HCT116 (cell line): ENCODE results near the gene DCTN3. TPM values are rescaled to one million over a fixed set of nuclear protein-coding genes. Genes with fewer than 3 reads are reported as not detected.

Experiments used
- ATAC-seq: fragments of 200-7000 bp; cut with Tn5 transposase; 2 replicates; pipeline ENCODE4 v1.9.1; 2020; ENCODE audit warnings: mild to moderate bottlenecking, moderate library complexity
- BruUV-seq: library from RNA; stranded (reverse); fragments of 400-500 nt; replicated peaks from 2 replicates; lab custom pipeline; 2021; lab: Mats Ljungman, UMichigan
- CTCF ChIA-PET: fragments of 300-600 bp; sonication (Branson Sonifier 250); formaldehyde crosslinking; loops from one replicate; lab custom pipeline; 2021; ENCODE audit warnings: antibody characterized with exemption; lab: Charles Lee
- POLR2A ChIA-PET: fragments of 300-600, 350-600 bp; sonication (Branson Sonifier 250); formaldehyde crosslinking; loops from one replicate; lab custom pipeline; 2021; ENCODE audit warnings: antibody characterized with exemption; lab: Charles Lee
- RAD21 ChIA-PET, 2 experiments: fragments of 300-600 bp; sonication (Branson Sonifier 250); formaldehyde crosslinking; loops; one replicate each; lab custom pipeline; 2023; ENCODE audit warnings: low total read pairs in 2 of 2; ENCODE audit not compliant: uncharacterized antibody in 2 of 2, unreplicated experiment in 2 of 2, low non-redundant PET in 1 of 2; lab: Charles Lee
- DNase-seq: peaks from one replicate; pipeline ENCODE4 v3.0.0-alpha.2; 2010; ENCODE audit warnings: low read depth, low spot score
- H2AFZ ChIP-seq: fragments of 200-600 bp; shearing (Covaris generic), sonication (generic); 2 replicates; pipeline ENCODE4 v1.6.1; 2017; ENCODE audit warnings: low read depth, mixed run types, mixed read lengths, antibody characterized with exemption, low read length; ENCODE audit not compliant: poor library complexity, severe bottlenecking
- H3K27ac ChIP-seq: 2 replicates; pipeline ENCODE4 v1.5.1; 2012; ENCODE audit warnings: low read depth, low read length
- H3K27me3 ChIP-seq: fragments of 200-600 bp; sonication (generic); 2 replicates; pipeline ENCODE4 v1.6.1; 2016; ENCODE audit warnings: mixed run types, low read length, mixed read lengths; ENCODE audit not compliant: insufficient read depth
- H3K36me3 ChIP-seq, 2 experiments: fragments of 200-500 bp in 1 of 2; fragments of 200-600 bp in 1 of 2; sonication (Bioruptor generic) in 1 of 2; sonication (generic) in 1 of 2; 2 replicates each; pipeline versions ENCODE4 v1.5.1 to v1.6.1; 2014 to 2016; ENCODE audit warnings: low read length in 2 of 2, inconsistent platforms in 1 of 2, mixed read lengths in 1 of 2, mixed run types in 1 of 2; ENCODE audit not compliant: insufficient read depth in 2 of 2, control insufficient read depth in 1 of 2
- H3K4me1 ChIP-seq, 2 experiments: fragments of 200-600 bp in 1 of 2; sonication (generic) in 1 of 2; 2 replicates each; pipeline versions ENCODE4 v1.5.1 to v1.6.1; 2012 to 2017; ENCODE audit warnings: low read length in 2 of 2, inconsistent platforms in 1 of 2, mild to moderate bottlenecking in 1 of 2, mixed read lengths in 1 of 2, mixed run types in 1 of 2, moderate library complexity in 1 of 2; ENCODE audit not compliant: insufficient read depth in 2 of 2, control insufficient read depth in 1 of 2
- H3K4me2 ChIP-seq: fragments of 200-600 bp; sonication (generic); 2 replicates; pipeline ENCODE4 v1.6.1; 2017; ENCODE audit warnings: mixed run types, low read length, mixed read lengths
- H3K4me3 ChIP-seq, 2 experiments: fragments of 200-600 bp in 1 of 2; sonication (generic) in 1 of 2; replicated peaks in 1 of 2; 2 replicates each; pipeline ENCODE4 v1.5.1; 2011 to 2016; ENCODE audit warnings: low read length in 2 of 2, control low read depth in 1 of 2, low read depth in 1 of 2, mild to moderate bottlenecking in 1 of 2, mixed read lengths in 1 of 2, mixed run types in 1 of 2
- H3K79me2 ChIP-seq: fragments of 200-600 bp; sonication (generic); 2 replicates; pipeline ENCODE4 v1.6.1; 2017; ENCODE audit warnings: mild to moderate bottlenecking, mixed run types, low read length, moderate library complexity, mixed read lengths; ENCODE audit not compliant: insufficient read depth
- H3K9ac ChIP-seq: fragments of 200-600 bp; sonication (generic); 2 replicates; pipeline ENCODE4 v1.6.1; 2016; ENCODE audit warnings: low read length, mixed read lengths
- H3K9me2 ChIP-seq: fragments of 200-600 bp; sonication (generic), shearing (Covaris generic); 2 replicates; pipeline ENCODE4 v1.6.1; 2017; ENCODE audit warnings: mixed run types, mild to moderate bottlenecking, moderate library complexity; ENCODE audit not compliant: insufficient read depth
- H3K9me3 ChIP-seq, 2 experiments: fragments of 200-500 bp in 1 of 2; fragments of 200-600 bp in 1 of 2; sonication (Bioruptor generic) in 1 of 2; sonication (generic) in 1 of 2; 2 replicates each; pipeline ENCODE4 v1.6.1; 2014 to 2017; ENCODE audit warnings: low read length in 2 of 2, mixed read lengths in 2 of 2, inconsistent platforms in 1 of 2, low read depth in 1 of 2, mild to moderate bottlenecking in 1 of 2, mixed run types in 1 of 2, moderate library complexity in 1 of 2; ENCODE audit not compliant: control insufficient read depth in 1 of 2, insufficient read depth in 1 of 2
- H4K20me1 ChIP-seq: fragments of 200-600 bp; sonication (generic), shearing (Covaris generic); 2 replicates; pipeline ENCODE4 v1.6.1; 2017; ENCODE audit warnings: mixed run types, mild to moderate bottlenecking, moderate library complexity; ENCODE audit not compliant: insufficient read depth
- CEBPB ChIP-seq: IDR thresholded peaks from 2 replicates; pipeline ENCODE4 v1.6.1; 2012; ENCODE audit warnings: low read depth
- CTCF ChIP-seq, 3 experiments: fragments of 200-600 bp in 1 of 3; sonication (generic) in 1 of 3; IDR thresholded peaks in 2 of 3; conservative IDR thresholded peaks in 1 of 3; 2 replicates each; pipeline ENCODE4 v1.5.1; 2012 to 2017; ENCODE audit warnings: low read depth in 2 of 3, low read length in 2 of 3, antibody characterized with exemption in 1 of 3, borderline replicate concordance in 1 of 3, control low read depth in 1 of 3, mild to moderate bottlenecking in 1 of 3, mixed read lengths in 1 of 3, mixed run types in 1 of 3, moderate library complexity in 1 of 3; ENCODE audit not compliant: insufficient read depth in 1 of 3
- EGR1 ChIP-seq: IDR thresholded peaks from 2 replicates; pipeline ENCODE4 v1.6.1; 2012; ENCODE audit warnings: low read depth
- EZH2 ChIP-seq: fragments of 200-600 bp; sonication (generic); IDR thresholded peaks from 2 replicates; pipeline ENCODE4 v1.6.1; 2017; ENCODE audit warnings: antibody characterized with exemption, mixed run types
- EZH2phosphoT487 ChIP-seq: fragments of 200-600 bp; IDR thresholded peaks from 2 replicates; pipeline ENCODE4 v1.6.1; 2018; ENCODE audit warnings: antibody characterized with exemption, borderline replicate concordance
- FOSL1 ChIP-seq: IDR thresholded peaks from 2 replicates; pipeline ENCODE4 v1.6.1; 2012; ENCODE audit warnings: low read depth
- MAX ChIP-seq: IDR thresholded peaks from 2 replicates; pipeline ENCODE4 v1.6.1; 2012
- POLR2A ChIP-seq: IDR thresholded peaks from 2 replicates; pipeline ENCODE4 v1.7.0; 2011; ENCODE audit warnings: borderline replicate concordance; ENCODE audit not compliant: insufficient read depth, insufficient read length; ENCODE audit errors: extremely low read depth
- YY1 ChIP-seq: IDR thresholded peaks from 2 replicates; pipeline ENCODE4 v1.6.1; 2011; ENCODE audit warnings: low read length, low read depth, moderate library complexity, mild to moderate bottlenecking; ENCODE audit not compliant: insufficient replicate concordance; ENCODE audit errors: extremely low read depth
- ZBTB33 ChIP-seq: IDR thresholded peaks from 2 replicates; pipeline ENCODE4 v1.6.1; 2011; ENCODE audit warnings: mild to moderate bottlenecking, low read length, moderate library complexity; ENCODE audit not compliant: insufficient replicate concordance; ENCODE audit errors: extremely low read depth
- ZFX ChIP-seq: fragments of 450-650 bp; IDR thresholded peaks from 2 replicates; pipeline ENCODE4 v1.6.1; 2017
- ZNF274 ChIP-seq: fragments of 200-500 bp; sonication (Bioruptor generic); IDR thresholded peaks from 2 replicates; pipeline ENCODE4 v1.6.1; 2014; ENCODE audit warnings: mild to moderate bottlenecking, low read depth, low read length, inconsistent platforms
- intact Hi-C: fragments of 100-400 bp; cut with micrococcal nuclease; formaldehyde crosslinking; loops from 2 replicates; pipeline ENCODE4 v1.10.0; 2022
- total RNA-seq: library from RNA; stranded (reverse); gene quantifications from one replicate; pipeline ENCODE4 v1.2.1, GENCODE V29; 2021; ENCODE audit not compliant: unreplicated experiment

DCTN3 gene
- total RNA-seq, 1 experiment from 2014 or later, result 64.0 TPM

- no TSS peak for BruUV-seq
- H3K36me3 ChIP-seq, result no peaks in the 10 kb centered on the region
- H3K27ac ChIP-seq, result no peak overlapping the region
- H3K4me3 ChIP-seq, result no peak overlapping the region
- RAD21 ChIA-PET, result no interaction called here
- no peaks in the 10 kb centered on the region for H3K9me2 ChIP-seq
- H3K79me2 ChIP-seq, result peaks cover 15% of the 10 kb centered on the region
- CTCF ChIA-PET, result interaction anchor here (1.8 to 2.4 kb wide), 2 partner anchors 15 to 27 kb away, joined by 6 to 7 read pairs; no protein-coding TSS in a partner anchor
- no peaks in the 10 kb centered on the region for H3K27me3 ChIP-seq
- TF ChIP-seq EGR1, result no peak
- TF ChIP-seq FOSL1, result no peak
- TF ChIP-seq YY1, result no peak
- TF ChIP-seq POLR2A, result no peak
- no peak for TF ChIP-seq EZH2phosphoT487
- TF ChIP-seq ZNF274, result no peak
- no peak for TF ChIP-seq CEBPB
- TF ChIP-seq EZH2, result no peak
- no peak for TF ChIP-seq MAX
- TF ChIP-seq ZFX, result no peak
- TF ChIP-seq CTCF (IDR thresholded peaks at IDR 0.05 in 2 of 3, conservative IDR thresholded peaks at IDR 0.05 in 1 of 3; ENCODE audit: borderline replicate concordance in 1 of 3, insufficient read depth in 1 of 3, low read depth in 2 of 3, low read length in 2 of 3), result no peak
- TF ChIP-seq ZBTB33, result no peak
- H4K20me1 ChIP-seq, result no peaks in the 10 kb centered on the region
- no peak for ATAC-seq
- H3K4me2 ChIP-seq, result no peak overlapping the region
- H3K4me1 ChIP-seq, result peaks cover 0 to 20% of the 10 kb centered on the region in 2 experiments; a peak in 2 of 4 replicates
- H3K9me3 ChIP-seq, result no peaks in the 10 kb centered on the region
- POLR2A ChIA-PET, result no interaction called here
- intact Hi-C loops, result loop anchor here (10.0 kb wide), 1 partner anchor 352 kb away; no protein-coding TSS in a partner anchor
- H2AFZ ChIP-seq, result no peak overlapping the region
- no peak for DNase-seq
- H3K9ac ChIP-seq, result no peak overlapping the region
Observed at GRCh38 chr9:34606905-34607304, 13.4 kb downstream of the DCTN3 start.
